ENCODE measurements around the gene MAGI1. TPM values are rescaled to one million over a fixed set of nuclear protein-coding genes. Genes with fewer than 3 reads are reported as not detected.

Gene MAGI1
- polyA plus RNA-seq, 3 donors = 28.3 to 29.7 (median 29.3) TPM

GRCh38 chr3:65777050-65777449, 261.7 kb downstream of the MAGI1 start:
- DNase-seq (ENCODE audit: low read depth in 3 of 3, low spot score in 2 of 3) = no peak

DNA sequence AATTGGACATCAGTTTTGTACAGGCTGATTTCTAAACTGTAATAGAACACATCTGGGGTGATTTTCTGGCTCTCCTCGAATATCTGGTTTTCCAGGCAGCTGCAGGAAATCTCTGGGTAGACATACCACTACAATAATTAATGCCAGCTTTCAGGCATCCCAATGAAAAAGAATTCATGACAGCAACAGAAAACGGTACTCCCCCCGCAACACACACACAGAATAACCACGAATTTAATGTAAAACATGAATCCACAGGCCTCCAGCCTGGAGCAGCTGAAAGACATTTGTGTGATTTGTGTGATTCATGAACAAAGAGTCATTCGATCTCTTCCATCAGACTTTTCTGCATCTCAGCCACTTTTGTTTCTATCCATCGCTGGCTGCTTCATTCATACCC, 262.2 kb downstream of the MAGI1 start:
- no peak for DNase-seq (ENCODE audit: low read depth in 3 of 3, low spot score in 2 of 3)

GRCh38 chr3:65776081-65776480, 262.6 kb downstream of the MAGI1 start:
- DNase-seq (ENCODE audit: low read depth in 3 of 3, low spot score in 2 of 3) = no peak

GRCh38 chr3:65772758-65773157, 266.0 kb downstream of the MAGI1 start:
- DNase-seq (ENCODE audit: low read depth in 3 of 3, low spot score in 2 of 3) = no peak

DNA sequence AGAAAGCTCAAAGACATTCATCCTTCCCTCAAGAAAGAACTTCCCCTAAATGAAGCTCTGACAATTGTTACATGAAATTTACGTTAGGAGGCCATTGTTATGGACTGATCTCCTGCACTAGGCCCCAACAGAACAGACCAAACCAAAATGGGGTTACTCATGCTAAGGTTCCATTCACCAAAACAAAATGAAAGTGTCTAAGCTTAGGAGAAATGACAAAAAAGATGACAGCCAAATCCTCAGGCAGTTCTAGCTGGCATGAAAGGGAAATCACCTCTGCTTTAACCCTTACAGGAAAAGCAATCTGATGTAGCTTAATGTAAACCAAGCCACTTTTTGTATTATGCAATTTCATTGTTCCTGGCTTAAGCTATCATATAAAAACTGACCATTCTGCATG, 271.2 kb downstream of the MAGI1 start:
- DNase-seq (ENCODE audit: low read depth in 3 of 3, low spot score in 2 of 3) = no peak

DNA sequence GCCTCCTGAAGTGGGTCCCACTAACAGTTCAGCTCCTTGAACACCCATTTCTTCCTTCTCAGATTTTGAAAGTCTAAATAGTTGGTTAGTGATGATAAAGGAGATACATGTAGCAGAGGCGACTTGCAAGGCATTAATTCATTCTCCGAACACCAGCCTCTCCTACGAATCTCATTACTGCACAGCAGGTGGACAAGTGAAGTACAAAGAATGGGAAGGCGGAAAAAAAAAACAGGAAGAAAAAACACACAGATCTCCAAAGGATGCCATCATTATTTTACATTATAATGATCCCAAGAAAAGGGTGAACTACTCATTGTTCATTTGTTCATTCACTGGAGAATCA, 276.5 kb downstream of the MAGI1 start:
- no peak for DNase-seq (ENCODE audit: low read depth in 3 of 3, low spot score in 2 of 3)

DNA sequence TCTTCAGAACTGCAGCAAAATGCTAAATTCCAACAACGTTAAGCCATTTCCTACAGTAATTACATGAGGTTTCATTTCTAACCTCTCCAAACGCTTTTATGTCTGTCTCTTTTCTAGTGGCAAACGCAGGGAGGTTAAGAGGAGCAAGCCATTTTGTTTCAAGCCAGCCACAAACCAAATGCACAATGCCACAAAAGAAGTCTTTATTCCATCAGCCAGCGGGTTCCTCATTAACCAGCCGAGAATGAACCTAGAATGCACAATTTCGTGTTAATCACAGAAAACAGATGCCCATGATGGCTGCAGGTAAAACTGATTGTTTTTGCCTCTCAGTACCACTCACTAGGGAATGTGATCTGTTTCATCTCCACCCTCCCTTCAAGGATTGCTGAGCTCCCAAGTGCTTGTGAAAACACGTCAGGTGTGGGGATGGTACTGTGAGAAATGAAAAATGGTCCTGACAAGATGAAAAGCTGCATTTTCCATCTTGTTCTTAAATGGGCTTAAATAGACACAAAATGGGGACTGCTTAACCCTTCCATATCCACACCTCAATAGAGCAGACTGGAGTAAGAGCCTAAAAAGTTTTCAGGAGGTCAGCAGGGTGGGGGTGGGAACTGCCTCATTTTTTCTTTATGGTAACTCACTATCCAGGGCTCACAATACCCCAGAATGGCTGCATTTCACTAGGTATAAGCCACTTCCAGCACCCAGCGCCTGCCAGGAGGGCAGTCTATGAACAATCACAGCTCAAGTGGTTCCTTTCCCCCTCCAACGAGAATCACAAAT, 277.1 kb downstream of the MAGI1 start:
- DNase-seq (ENCODE audit: low read depth in 3 of 3, low spot score in 2 of 3) = no peak

GRCh38 chr3:65758876-65759598, 279.7 kb downstream of the MAGI1 start:
- no peak for DNase-seq (ENCODE audit: low read depth in 3 of 3, low spot score in 2 of 3)

DNA sequence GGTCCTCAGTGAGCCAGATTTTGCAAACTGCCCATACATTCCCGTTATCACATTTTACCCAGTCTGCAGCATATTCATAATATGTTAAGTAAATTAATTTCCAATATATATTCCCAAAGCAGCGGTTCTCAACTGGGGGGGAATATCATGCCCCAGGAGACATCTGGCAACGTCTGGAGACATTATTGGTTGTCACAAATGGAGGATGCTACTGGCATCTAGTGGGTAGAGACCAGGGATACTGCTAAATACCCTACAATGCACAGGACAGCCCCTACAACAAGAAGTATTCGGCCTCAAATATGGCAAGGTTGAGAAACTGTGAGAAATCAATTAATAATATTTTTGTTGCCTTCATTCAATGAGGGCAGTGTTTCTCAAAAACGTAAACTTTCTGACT, 280.3 kb downstream of the MAGI1 start:
- DNase-seq (ENCODE audit: low read depth in 3 of 3, low spot score in 2 of 3) = no peak

GRCh38 chr3:65752636-65753035, 286.1 kb downstream of the MAGI1 start:
- DNase-seq (ENCODE audit: low read depth in 3 of 3, low spot score in 2 of 3) = no peak

DNA sequence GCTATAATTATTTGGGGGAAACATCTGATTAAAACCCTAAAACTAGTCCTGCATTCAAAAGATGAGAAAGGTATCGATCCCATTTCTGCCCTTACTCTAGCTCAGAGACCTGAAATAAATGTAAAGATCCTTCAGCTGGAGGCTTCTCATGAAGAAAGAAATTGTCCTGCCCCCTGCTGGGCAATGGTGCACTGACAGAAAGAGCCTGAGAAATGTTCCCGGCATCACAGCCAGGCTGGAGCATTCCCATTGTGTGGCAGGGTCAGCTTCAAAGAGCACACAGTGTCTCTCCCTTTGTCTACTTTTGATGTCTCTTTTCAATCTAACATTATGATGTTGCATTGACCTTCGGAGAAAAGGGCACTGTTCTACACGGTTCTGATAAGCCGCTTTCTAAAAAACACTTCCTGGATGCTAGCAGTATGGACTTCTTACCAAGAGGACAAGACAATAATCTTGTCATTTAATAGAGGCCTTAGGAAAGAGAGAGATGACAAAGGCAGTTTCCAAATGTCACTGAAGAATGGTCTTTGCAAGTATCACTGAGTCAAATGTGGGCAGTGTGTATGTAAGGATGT, 287.5 kb downstream of the MAGI1 start:
- no peak for DNase-seq (ENCODE audit: low read depth in 3 of 3, low spot score in 2 of 3)

- DNase-seq (ENCODE audit: low read depth in 3 of 3, low spot score in 2 of 3) = no peak
Observed at GRCh38 chr3:65749066-65749465, 289.7 kb downstream of the MAGI1 start.

DNA sequence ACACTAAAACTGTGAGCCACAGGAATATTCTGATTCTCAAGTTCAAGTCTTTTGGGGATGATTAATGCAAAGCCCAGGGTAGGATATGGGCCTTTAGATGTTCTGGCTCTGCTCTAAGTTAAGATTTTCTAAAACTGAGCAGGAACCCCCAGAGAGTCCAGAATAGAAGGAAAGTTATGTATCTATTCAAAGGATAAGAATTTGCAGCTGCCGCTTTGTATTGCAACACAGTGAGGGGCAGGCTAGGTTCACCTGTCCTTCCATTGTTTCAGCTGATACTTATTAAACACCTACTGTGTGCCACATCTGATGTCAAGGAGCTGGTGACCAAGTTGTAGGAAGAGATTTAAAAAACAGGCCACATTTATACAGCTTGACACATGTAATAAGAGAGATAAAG, 290.4 kb downstream of the MAGI1 start:
- no peak for DNase-seq (ENCODE audit: low read depth in 3 of 3, low spot score in 2 of 3)

DNA sequence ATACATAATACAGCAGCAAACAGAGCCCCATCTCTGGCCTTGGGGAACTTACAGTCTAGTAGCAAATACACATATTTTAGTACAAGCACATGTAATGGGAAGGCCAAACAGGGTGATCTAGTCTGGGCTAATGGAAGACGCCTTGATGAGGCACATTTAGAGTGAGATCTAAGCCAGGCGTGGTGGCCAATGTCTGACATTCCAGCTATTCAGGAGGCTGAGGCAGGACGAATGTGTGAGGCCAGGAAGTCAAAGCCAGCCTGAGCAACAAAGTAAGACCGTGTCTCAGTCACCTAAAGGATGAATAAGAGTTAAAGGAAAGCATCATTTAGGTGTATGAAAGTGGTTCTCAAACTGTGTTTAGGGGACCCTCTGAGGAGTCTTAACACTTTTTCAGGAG, 291.9 kb downstream of the MAGI1 start:
- DNase-seq (ENCODE audit: low read depth in 3 of 3, low spot score in 2 of 3) = no peak

DNA sequence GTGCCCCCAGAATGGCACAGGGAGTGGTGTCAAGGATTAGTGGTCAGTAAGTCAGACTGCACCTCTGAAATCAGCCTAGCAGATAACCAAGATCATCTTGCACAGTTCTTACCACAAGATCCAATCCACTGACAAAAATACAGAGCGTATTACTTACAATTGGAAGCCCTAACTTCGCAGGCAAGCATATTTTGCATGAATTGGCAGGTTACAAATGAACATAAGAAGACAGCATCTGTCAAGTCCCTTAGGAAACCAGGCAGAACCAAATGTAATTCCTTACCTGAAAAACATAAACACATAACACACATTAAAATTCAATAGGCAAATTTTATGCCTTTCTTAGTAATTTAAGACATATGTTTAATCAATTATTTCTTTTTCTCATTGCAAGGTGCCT, 293.4 kb downstream of the MAGI1 start:
- no peak for DNase-seq (ENCODE audit: low read depth in 3 of 3, low spot score in 2 of 3)

DNA sequence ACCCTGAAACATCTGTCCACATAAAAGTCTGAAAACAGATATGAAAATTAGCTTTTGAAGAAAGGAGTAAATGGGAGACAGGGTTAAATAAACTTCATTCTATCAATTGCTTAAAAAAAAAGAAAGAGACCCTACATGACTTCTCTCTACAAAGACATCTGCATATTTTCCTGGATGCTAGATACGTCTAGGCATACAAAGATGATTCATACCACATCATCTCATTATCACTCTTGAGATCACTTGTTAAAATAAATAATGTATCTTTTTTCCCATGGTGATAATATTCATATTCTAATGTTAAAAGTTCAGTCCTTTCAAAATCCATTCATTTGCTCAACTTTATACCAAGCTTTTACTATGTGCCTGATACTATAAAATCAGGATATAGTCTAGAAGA, 295.8 kb downstream of the MAGI1 start:
- no peak for DNase-seq (ENCODE audit: low read depth in 3 of 3, low spot score in 2 of 3)

- DNase-seq (ENCODE audit: low read depth in 3 of 3, low spot score in 2 of 3) = no peak
Observed at GRCh38 chr3:65741540-65741939, 297.2 kb downstream of the MAGI1 start.

- DNase-seq (ENCODE audit: low read depth in 3 of 3, low spot score in 2 of 3) = no peak
Observed at GRCh38 chr3:65739901-65740541, 298.7 kb downstream of the MAGI1 start.

DNA sequence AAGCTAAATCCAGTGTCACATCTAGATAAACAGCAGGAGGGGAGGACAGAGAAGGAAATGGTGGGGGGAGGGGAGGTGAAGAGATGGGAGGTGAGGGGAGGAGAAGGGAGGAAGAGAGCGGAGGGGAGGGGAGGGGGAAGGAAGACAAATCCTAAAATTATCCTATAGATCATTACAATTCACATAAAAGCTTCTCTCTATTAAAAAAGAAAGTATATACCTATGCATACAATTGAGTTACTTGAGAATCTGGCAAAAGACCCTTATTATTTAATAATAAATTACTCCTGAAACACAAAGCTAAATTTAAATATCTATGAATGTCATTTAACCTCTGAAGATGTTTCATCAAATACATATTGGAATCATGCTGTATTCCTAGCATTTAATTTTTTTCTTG, 303.9 kb downstream of the MAGI1 start:
- DNase-seq (ENCODE audit: low read depth in 3 of 3, low spot score in 2 of 3) = no peak

DNA sequence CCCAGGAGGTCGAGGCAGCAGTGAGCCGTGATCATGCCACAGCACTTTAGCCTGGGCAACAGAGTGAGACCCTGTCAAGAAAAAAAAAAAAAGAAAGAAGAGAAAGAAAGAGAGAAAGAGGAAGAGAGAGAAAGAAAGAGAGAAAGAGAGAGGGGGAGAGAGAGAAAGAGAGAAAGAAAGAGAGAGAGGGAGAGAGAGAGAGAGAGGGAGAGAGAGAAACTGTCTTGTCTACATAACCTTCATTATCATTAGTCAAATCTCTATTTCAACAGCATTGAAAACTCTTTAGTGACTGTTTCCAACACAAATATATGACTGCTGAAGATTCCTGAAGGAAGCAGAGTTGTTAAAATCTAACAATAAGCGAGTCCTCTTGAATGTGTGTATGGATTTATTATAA, 304.3 kb downstream of the MAGI1 start:
- no peak for DNase-seq (ENCODE audit: low read depth in 3 of 3, low spot score in 2 of 3)

- DNase-seq (ENCODE audit: low read depth in 3 of 3, low spot score in 2 of 3) = no peak
Observed at GRCh38 chr3:65733459-65733858, 305.3 kb downstream of the MAGI1 start.

Measured in right renal cortex interstitium (tissue), 3 donors.